HG02885 (cell line): ENCODE results near the gene PTBP3.
A peak's percentile ranks its signal among the peaks of the same experiment; 100 is the strongest.
"Not testable (repeated sequence)": the region's sequence is repeated elsewhere in the genome, so short reads cannot be mapped to it uniquely, and the experiment has no call there.

Source experiments
- ATAC-seq: cut with Tn5 transposase; IDR thresholded peaks from one replicate; pipeline ENCODE4 v1.9.1; 2021; ENCODE audit warnings: mild to moderate bottlenecking; ENCODE audit not compliant: unreplicated experiment, poor library complexity

The PTBP3 gene

DNA sequence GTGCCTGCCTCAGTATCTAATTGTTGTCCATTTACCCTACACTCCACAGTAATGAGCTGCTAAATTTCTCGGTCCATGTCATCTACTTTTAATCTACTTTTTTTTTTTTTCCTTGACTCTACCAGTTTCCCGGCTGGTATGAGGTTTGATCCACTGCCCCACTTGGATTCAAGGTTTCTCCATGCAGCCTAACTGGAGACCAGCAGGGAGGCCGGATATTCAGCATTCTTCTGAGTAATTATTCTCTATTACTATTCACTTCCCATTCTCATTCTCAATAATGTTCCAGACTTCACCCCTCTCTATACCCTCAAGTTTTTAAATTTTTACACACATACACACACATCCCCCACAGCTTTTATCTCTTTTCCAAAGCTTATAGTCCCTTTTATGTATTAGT, 107.3 kb downstream of the PTBP3 start:
- no peak for ATAC-seq

DNA sequence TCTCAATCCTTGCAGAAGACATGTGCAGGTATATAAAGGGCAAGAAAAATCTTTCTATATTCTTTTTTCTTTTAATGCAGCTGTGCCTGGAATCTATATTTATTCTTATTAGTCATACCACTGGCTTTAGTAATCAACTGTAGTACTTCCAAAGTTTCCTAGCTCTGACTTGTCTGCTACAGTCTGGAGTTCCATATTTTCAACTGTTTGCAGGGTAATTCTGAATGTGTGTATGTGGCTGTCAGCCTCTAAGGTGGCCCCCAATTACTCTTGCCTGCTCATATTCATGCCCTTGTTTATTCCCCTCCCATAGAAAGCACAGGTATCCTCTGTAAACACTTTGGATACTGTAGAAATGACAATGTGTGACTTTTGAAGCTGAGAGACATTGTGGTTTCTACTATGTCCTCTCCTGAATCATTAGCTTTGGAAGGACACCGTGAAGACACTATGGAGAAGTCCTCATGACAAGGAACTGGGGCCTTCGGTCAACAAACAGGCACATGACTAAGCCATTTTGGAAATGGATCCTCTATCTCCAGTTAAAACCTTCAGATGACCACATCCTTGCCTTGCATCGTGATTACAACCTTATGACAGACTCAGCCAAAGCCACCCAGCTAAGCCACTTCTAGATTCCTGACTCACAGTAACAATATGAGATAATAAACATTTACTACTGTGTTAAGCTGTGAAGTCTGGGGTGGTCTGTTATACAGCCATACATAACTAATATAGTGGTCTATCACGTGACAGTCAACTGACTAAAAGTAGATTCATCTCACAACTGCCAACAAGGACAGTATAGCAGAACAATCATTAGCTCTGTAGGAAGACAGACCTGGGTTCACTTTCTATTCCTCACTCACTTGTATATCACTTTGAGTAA, 108.8 kb downstream of the PTBP3 start:
- ATAC-seq: peak; percentile 63

DNA sequence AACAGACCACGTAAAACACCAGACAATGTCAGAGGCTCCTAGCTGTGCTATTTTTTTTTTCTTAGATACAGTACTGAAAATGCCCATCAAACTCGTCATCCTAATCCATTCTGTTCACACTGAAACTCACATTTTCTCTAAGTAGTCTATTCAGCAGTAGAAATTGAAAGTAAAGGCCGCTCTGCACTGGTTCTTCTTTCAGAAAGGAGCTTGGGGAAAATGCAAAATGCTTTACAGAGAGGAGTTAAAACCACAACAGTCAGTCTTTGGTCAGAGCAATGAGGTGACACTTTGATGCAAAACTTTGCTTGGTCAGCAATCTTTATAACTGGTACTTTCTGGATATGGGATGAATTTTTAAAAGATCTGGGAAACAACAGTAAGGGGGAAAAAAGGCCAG, 114.5 kb downstream of the PTBP3 start:
- ATAC-seq: peak; percentile 94

DNA sequence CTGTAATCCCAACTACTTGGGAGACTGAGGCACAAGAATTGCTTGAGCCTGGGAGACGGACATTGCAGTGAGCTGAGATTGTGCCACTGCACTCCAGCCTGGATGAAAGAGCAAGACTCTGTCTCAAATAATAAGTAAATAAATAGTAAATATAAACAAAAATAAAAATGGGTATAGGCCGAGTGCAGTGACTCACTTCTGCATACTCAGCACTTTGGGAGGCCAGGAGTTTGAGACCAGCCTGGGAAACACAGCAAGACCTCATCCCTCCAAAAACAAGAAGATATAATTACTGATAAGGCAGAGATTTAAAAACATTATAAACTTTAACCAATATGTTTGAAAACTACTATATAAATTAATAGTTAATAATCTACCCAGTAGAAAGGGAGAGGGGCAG, 120.5 kb downstream of the PTBP3 start:
- no peak for ATAC-seq

DNA sequence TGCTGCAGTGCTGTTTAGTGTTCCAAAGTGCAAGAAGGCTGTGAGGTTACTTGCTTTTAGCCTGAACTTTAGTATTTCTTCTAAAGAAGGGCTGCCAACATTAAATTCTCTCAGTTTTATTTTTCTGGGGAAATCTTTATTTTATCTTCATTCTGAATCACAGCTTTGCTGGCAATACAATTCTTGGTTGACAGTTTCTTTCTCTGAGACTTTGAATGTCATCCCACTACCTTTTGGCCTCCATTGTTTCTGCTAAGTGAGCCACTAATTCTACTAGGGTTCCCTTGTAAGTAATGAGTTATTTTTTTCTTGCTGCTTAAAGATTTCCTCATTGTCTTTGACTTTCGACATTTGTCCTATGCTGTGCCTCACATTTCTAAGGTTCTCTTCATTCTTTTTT, 126.0 kb downstream of the PTBP3 start:
- no peak for ATAC-seq

DNA sequence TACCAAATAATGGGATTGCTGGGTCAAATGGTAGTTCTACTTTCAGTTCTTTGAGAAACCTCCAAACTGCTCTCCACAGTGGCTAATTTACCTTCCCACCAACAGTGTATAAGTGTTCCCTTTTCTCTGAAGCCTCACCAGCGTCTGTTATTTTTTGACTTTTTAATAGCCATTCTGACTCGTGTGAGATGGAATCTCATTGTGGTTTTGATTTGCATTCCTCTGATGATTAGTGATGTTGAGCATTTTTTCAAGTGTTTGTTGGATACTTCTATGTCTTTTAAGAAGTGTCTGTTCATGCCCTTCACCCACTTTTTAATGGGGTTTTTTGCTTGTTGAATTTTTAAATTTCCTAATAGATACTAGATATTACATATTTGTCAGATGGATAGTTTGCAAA, 129.9 kb downstream of the PTBP3 start:
- ATAC-seq: no peak

DNA sequence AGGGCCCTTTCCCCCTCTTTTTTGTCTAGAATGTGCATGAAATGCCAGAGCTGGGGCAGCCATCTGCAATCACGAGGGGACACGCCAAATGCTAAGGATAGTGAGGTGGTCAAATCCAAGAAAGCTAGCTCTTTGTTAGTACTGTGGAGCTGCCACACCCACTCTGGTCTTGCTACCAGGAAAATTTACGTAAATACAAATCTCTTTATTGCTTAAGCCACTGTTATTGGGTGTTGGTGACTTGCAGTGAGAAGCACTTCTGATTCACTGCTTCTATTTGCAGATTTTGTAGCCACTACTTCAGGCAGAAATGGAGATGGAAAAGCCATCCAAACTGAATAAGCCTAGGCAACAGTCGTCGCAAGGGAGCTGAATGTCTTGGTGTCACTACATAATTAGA, 132.7 kb downstream of the PTBP3 start:
- ATAC-seq: no peak

DNA sequence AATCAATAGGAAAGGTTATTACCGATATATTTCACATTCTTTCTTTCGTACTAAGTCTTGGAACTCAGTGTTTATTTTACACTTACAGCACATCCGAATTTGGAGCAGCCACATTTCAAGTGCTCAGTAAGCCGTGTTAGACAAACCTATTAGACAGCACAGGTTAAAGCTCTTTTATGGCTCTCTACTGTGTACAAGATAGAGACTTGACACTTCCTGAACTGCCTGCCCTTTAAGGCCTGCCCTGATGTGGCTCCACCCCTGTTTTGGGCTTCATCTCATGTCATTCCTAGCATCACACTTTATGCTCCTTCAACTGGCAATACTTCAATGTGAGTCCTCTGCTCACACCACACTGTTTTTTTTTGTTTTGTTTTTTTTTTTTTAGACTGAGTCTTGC, 134.8 kb downstream of the PTBP3 start:
- ATAC-seq: no peak

DNA sequence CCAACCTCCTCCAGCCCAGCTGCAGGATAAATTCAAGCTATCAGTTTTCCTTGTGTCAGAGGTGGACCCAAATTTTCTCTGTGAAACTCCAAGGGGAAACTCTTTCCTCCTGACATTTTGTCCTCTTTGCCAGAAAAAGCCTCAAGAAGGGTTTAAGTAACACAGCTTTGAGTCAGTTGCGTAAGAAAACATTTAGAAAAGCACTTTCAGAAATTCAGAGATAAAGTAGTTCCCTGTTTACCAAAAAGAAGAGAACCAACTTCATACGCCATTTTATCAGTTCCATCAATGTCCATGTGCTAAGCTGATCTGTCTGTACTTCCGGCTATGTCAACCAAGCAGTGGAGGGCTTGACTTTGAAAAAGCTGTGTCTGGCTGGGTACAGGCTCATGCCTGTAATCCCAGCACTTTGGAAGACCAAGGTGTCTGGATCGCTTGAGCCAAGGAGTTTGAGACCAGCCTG, 138.4 kb downstream of the PTBP3 start:
- no peak for ATAC-seq

DNA sequence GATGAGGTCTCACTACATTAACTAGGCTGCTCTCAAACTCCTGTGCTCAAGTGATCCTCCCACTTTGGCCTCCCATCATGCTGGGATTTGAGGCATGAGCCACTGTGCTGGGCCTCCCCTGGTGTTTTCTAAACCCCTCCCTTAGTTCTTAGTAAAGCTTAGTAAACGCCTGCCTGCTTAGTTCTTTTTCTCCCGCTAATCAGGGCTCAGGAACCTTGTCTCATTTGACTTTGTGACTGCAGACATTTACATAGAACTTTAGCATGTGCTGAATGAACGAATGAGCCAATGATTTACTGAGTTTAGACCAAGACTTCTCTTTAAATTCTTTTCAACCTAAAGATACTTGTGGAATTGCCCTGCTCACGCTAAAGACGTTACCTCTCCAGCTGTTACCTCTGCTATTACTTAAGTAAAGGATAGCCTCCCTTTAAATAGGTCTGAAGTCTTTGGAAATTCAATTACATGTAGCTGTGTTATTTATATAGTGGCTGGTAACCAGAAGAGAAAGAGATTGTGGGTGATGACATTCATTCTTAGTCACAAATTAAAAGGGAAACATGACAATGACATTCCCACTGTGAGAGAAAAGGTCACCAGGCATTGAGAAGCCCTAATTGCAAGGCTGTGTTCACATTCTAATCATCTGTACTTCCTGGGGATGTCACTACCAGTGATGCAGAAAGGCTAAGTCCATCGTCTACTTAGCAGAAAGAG, 139.7 kb downstream of the PTBP3 start:
- no peak for ATAC-seq

DNA sequence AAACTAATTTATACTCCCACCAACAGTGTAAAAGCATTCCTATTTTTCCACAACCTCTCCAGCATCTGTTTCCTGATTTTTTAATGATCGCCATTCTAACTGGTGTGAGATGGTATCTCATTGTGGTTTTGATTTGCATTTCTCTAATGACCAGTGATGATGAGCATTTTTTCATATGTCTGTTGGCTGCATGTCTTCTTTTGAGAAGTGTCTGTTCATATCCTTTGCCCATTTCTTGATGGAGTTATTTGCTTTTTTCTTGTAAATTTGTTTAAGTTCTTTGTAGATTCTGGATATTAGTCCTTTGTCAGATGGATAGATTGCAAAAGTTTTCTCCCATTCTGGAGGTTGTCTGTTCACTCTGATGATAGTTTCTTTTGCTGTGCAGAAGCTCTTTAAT, 143.1 kb downstream of the PTBP3 start:
- not testable (repeated sequence) for ATAC-seq

DNA sequence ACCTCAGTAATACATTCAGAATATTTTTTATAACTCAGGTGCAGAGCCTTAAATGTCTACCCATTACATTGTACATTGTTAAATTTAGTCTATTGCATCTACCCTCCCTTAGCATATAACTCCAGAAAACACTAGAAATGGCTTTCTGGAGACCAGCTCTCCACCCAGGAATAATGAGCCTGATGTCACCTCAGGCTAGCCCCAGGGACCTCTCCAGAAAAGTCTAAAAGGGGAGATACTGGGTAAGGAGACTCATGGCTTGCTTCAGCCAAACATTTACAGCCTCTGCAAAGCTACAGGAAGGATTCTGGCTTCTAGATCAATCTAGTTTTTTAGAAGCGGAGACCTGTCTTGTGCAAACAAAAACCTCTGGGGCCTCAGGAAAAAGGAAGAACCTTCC, 144.5 kb downstream of the PTBP3 start:
- ATAC-seq: no peak

DNA sequence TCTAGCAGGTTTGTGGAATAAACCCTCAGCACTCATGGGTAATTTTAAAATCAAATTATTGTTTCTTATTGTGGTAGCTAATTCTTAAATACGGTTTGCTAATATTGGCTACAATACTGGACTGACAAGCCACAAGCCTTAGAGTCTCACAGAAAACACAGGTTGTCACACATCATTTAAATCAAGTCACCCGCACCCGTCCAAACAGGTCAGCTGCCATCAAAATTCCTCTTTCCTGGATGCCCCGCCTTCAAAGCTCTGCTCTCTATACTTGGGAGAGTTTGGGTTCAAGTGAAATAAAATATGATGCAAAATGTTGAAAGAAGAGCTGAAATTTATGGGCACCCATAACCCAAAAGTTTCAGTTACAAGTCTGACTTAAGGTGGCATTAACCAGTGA, 146.0 kb downstream of the PTBP3 start:
- ATAC-seq: no peak

DNA sequence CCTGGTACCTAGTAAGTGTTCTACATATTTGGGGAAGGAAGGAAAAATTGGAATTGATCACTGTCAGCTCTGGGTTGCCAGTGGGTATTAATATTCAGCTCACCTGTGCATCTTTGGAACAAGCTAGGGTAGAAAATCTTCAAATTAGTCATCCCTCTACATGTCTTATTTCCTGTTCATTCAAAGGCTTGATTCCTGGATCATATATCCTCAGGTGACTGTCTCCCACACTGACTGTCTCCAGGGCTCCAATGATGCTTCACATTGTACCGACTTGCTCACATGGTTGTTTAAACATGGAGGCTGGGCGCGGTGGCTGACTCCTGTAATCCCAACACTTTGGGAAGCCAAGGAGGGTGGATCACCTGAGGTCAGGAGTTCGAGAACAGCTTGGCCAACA, 146.7 kb downstream of the PTBP3 start:
- ATAC-seq: no peak

DNA sequence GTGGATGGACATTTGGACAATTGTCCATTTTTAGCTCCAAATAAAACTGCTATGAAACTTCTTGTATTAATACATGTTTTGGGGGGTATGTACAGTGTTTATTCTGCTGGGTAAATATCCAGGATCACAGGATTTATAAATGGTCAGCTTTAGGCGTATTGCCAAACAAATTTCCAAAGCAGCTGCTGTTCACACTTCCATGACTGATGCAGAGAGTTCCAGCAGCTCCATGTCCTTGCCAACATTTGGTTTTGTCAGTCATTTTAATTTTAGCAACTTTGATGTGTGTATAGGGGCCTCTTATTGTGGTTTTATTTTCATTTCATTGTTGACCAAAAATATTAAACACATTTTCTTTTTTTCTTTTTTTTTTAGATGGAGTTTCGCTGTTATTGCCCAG, 148.5 kb downstream of the PTBP3 start:
- no peak for ATAC-seq

DNA sequence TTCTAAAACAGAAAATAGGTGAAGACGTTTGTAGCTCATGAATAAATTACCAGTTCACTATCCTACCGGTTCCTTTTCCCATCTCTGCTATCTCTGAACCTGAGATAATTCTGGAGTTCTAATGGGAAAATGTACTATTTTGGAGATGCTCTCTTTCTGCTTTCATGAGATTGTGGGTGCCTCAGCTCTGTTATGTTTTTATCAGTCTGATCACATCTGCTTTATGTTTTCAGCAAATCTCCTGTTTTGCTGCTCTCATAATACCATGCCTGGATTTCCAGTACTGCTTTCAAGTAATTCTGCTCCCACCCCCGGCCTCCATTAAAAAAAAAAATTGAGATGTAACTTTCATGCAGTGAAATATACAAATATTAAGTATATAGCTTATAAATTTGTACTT, 149.2 kb downstream of the PTBP3 start:
- no peak for ATAC-seq

DNA sequence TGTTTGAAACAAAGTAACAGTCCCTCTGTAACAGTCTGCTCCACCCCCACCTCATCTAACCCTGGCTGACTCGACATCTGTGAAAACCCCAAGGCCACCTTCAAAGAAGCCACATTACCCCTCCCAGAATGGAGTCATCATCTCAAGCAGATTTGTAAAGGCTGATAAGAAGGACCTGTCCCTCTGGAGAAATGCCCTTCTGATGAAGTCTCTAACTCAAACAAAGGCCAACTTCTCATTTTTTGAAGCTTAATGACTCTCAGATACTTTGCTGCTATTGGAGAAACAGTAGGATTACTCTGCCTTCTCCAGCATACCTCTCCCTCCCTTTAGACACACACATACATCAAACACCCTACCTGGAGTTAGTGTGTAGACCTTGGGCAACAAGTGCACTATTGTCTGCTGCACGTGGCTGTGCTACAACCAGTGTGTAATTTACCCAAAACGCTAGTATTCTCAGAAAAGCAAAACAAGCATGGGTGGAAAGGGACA, 153.0 kb downstream of the PTBP3 start:
- no peak for ATAC-seq

DNA sequence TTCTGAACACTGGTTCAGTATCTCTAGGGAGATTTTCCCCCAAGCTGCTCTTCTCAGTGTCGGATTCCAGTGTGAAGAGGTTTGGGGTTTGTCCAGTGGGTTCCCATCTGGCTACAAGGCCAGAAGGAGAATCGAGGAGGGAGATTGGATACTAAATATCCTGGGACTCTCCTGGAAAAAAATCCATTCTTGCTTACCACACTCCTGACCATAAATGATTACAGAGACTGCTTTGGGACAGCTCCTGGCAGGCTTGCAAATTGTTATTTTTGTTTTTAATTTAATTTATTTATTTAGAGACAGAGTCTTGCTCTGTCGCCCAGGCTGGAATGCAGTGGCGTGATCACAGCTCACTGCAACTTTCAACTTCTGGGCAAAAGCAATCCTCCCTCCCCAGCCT, 153.6 kb downstream of the PTBP3 start:
- no peak for ATAC-seq

DNA sequence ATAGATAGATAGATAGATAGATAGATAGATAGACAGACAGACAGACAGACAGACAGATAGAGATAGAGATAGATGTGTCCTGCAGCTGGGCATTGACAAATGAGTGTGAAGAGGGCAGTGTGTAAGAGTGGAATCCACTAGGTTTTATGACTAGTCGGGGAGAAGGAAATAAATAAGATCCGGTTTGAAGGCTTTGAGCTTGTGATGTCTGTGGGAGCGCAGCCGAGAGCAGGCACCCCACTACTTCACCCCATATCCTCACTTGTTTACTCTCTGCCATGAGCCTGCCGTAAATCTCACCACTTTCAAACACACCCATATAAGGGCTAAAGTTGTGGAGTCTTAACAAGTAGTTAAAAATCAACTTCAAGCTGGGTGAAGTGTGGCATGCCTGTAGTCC, 156.9 kb downstream of the PTBP3 start:
- no peak for ATAC-seq

DNA sequence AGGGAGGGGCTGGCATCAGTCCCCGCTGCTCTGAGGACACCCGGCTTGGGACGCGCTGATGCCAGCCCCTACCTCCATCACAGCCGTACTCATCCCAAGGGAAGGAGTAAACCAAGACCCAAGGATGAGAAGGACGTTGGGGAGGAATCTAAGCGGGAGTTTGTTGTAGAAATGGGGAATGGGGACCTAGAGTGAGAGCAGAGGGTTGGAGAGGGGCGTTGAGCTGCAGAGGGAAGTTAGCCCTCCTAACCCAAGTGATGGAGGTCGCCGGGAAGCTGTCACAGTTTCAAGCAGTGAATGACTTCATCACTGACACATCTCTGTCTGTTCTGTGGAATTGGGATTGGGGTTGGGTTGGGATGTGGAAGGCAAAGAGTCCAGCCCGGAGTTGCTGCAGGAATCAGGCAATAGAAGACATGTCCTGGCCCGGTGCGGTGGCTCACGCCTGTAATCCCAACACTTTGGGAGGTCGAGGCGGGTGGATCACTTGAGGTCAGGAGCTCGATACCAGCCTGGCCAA, 157.6 kb downstream of the PTBP3 start:
- no peak for ATAC-seq
